Neural cell (in vitro differentiated cells): ENCODE measurements around the gene MAPK10.

Source experiments
- CTCF ChIP-seq: fragments of 450-650 bp; IDR thresholded peaks from 2 replicates; pipeline ENCODE4 v1.5.1; 2014; ENCODE audit warnings: antibody characterized with exemption, mild to moderate bottlenecking, moderate library complexity; ENCODE audit not compliant: poor library complexity, severe bottlenecking
- EP300 ChIP-seq: fragments of 450-650 bp; conservative IDR thresholded peaks from 2 replicates; pipeline ENCODE4 v1.6.1; 2014; ENCODE audit warnings: antibody characterized with exemption, mild to moderate bottlenecking, moderate library complexity; ENCODE audit not compliant: poor library complexity, severe bottlenecking
- EZH2 ChIP-seq: fragments of 200-600, 300-800 bp; shearing (Covaris generic), sonication (generic); IDR thresholded peaks from 2 replicates; pipeline ENCODE4 v1.6.1; 2014; ENCODE audit warnings: antibody characterized with exemption, low read length, borderline replicate concordance, mild to moderate bottlenecking; ENCODE audit not compliant: insufficient read depth, poor library complexity, severe bottlenecking

DNA sequence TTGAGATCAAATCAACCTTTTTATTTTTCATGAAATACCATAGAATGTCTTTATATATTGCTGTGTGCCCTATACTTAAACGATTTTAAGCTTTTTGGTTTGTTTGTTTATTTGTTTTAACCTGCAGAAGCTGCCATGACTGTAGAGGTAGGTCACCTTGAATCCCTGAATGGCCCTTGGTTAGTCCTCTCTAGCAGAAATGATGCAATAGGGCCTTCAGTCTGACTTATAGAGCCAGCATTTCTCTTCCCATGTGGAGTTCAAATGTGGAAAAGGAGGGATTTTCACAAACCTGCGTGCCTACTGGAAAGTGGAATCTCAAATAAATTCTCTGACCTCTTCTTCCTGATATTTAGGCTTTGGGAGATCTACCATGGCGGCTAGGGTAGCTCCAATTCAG is 327.9 kb downstream of the MAPK10 start:
- TF ChIP-seq CTCF, result no peak
- no peak for TF ChIP-seq EP300
- TF ChIP-seq EZH2, result no peak
